H1 (cell line): ENCODE results near the gene MMAB. TPM values are rescaled to one million over a fixed set of nuclear protein-coding genes. Genes with fewer than 3 reads are reported as not detected.

Experiments used
- CTCF ChIA-PET: fragments of 300-600 bp; sonication (Branson Sonifier 250); formaldehyde crosslinking; loops from one replicate; lab custom pipeline; 2021; ENCODE audit not compliant: partially characterized antibody; lab: Charles Lee
- POLR2A ChIA-PET: fragments of 300-600 bp; sonication (Branson Sonifier 250); formaldehyde crosslinking; loops from one replicate; lab custom pipeline; 2021; ENCODE audit warnings: inconsistent platforms; ENCODE audit not compliant: partially characterized antibody; lab: Charles Lee
- DNase-seq, 2 experiments: peaks; one replicate each; pipeline versions ENCODE4 v3.0.0 to v3.0.0-alpha.2; 2010 to 2022; ENCODE audit warnings: low spot score in 2 of 2, low read depth in 1 of 2, mixed read lengths in 1 of 2
- FAIRE-seq: peaks from 2 replicates; lab custom pipeline; 2011; peaks lifted over from hg19 to GRCh38; lab: Jason Lieb, UNC
- H2AFZ ChIP-seq: 2 replicates; pipeline ENCODE4 v1.8.1; 2012; ENCODE audit warnings: low read length, inconsistent platforms
- H2AK5ac ChIP-seq: 2 replicates; pipeline ENCODE4 v1.6.1; 2013; ENCODE audit warnings: low read depth, low read length
- H2BK120ac ChIP-seq: replicated peaks from 2 replicates; pipeline ENCODE3; 2013; ENCODE audit warnings: low read depth, low read length, inconsistent platforms
- H2BK12ac ChIP-seq: 2 replicates; pipeline ENCODE4 v1.6.1; 2013; ENCODE audit warnings: low read depth, low read length
- H2BK15ac ChIP-seq: 2 replicates; pipeline ENCODE4 v1.6.1; 2013; ENCODE audit warnings: low read length
- H2BK20ac ChIP-seq: 2 replicates; pipeline ENCODE4 v1.6.1; 2013; ENCODE audit warnings: low read length
- H2BK5ac ChIP-seq: 2 replicates; pipeline ENCODE4 v1.6.1; 2013; ENCODE audit warnings: low read depth, low read length
- H3K14ac ChIP-seq: 2 replicates; pipeline ENCODE4 v1.6.1; 2013; ENCODE audit warnings: inconsistent platforms; ENCODE audit not compliant: insufficient read length
- H3K18ac ChIP-seq: 2 replicates; pipeline ENCODE4 v1.6.1; 2013; ENCODE audit warnings: low read length; ENCODE audit errors: extremely low read depth
- H3K23ac ChIP-seq: 2 replicates; pipeline ENCODE4 v1.6.1; 2013; ENCODE audit warnings: inconsistent platforms; ENCODE audit not compliant: insufficient read length
- H3K23me2 ChIP-seq: 2 replicates; pipeline ENCODE4 v1.6.1; 2013; ENCODE audit warnings: low read depth, low read length
- H3K27ac ChIP-seq: 2 replicates; pipeline ENCODE4 v1.6.1; 2011; ENCODE audit warnings: low read depth, low read length, inconsistent platforms
- H3K27me3 ChIP-seq, 4 experiments: replicated peaks in 1 of 4; 1 replicate in 1 of 4; 2 replicates in 3 of 4; pipeline versions ENCODE4 v1.6.1 to v1.8.1; 2011 to 2013; ENCODE audit warnings: low read length in 3 of 4, mild to moderate bottlenecking in 3 of 4, inconsistent platforms in 2 of 4, mixed read lengths in 2 of 4, moderate library complexity in 1 of 4; ENCODE audit not compliant: control insufficient read depth in 3 of 4, insufficient read depth in 3 of 4; ENCODE audit errors: extremely low read depth in 1 of 4
- H3K36me3 ChIP-seq, 4 experiments: 2 replicates each; pipeline versions ENCODE4 v1.6.1 to v1.8.1; 2011 to 2013; ENCODE audit warnings: mild to moderate bottlenecking in 4 of 4, low read length in 3 of 4, moderate library complexity in 2 of 4, control low read depth in 1 of 4, inconsistent platforms in 1 of 4; ENCODE audit not compliant: insufficient read depth in 4 of 4, control insufficient read depth in 2 of 4
- H3K4ac ChIP-seq: replicated peaks from 2 replicates; pipeline ENCODE3; 2013; ENCODE audit warnings: low read length, low read depth, mixed read lengths, inconsistent platforms; ENCODE audit not compliant: insufficient read length
- H3K4me1 ChIP-seq, 4 experiments: replicated peaks in 1 of 4; 1 replicate in 1 of 4; 2 replicates in 3 of 4; pipeline versions ENCODE4 v1.6.1 to v1.8.1; 2011 to 2013; ENCODE audit warnings: low read length in 3 of 4, inconsistent platforms in 2 of 4, mixed read lengths in 1 of 4; ENCODE audit not compliant: insufficient read depth in 4 of 4, control insufficient read depth in 3 of 4
- H3K4me2 ChIP-seq, 2 experiments: 2 replicates each; pipeline versions ENCODE4 v1.6.1 to v1.8.1; 2011 to 2013; ENCODE audit warnings: low read depth in 2 of 2, low read length in 2 of 2, control low read depth in 1 of 2, inconsistent platforms in 1 of 2, mild to moderate bottlenecking in 1 of 2; ENCODE audit not compliant: insufficient read depth in 1 of 2
- H3K4me3 ChIP-seq, 4 experiments: fragments of 200-600, 300-600 bp in 1 of 4; sonication (generic), shearing (Covaris generic), sonication (Bioruptor Twin) in 1 of 4; 2 replicates each; pipeline versions ENCODE4 v1.5.1 to v1.8.1; 2011 to 2016; ENCODE audit warnings: low read length in 4 of 4, low read depth in 3 of 4, control low read depth in 2 of 4, inconsistent platforms in 2 of 4, mild to moderate bottlenecking in 2 of 4, mixed read lengths in 1 of 4, moderate library complexity in 1 of 4; ENCODE audit not compliant: insufficient read depth in 2 of 4; ENCODE audit errors: extremely low read depth in 1 of 4
- H3K56ac ChIP-seq: replicated peaks from 2 replicates; pipeline ENCODE3; 2013; ENCODE audit warnings: low read depth, mild to moderate bottlenecking, mixed read lengths, low read length, inconsistent platforms; ENCODE audit not compliant: insufficient read length
- H3K79me1 ChIP-seq: 2 replicates; pipeline ENCODE4 v1.6.1; 2013; ENCODE audit warnings: low read depth, low read length, control low read depth
- H3K79me2 ChIP-seq, 2 experiments: 2 replicates each; pipeline versions ENCODE4 v1.6.1 to v1.8.1; 2012 to 2013; ENCODE audit warnings: low read length in 2 of 2, mild to moderate bottlenecking in 2 of 2, inconsistent platforms in 1 of 2; ENCODE audit not compliant: insufficient read depth in 2 of 2, control insufficient read depth in 1 of 2
- H3K9ac ChIP-seq, 4 experiments: replicated peaks in 1 of 4; 1 replicate in 1 of 4; 2 replicates in 3 of 4; pipeline versions ENCODE4 v1.6.1 to v1.8.1; 2011 to 2013; ENCODE audit warnings: low read depth in 3 of 4, low read length in 3 of 4, control low read depth in 2 of 4, mild to moderate bottlenecking in 2 of 4, moderate library complexity in 2 of 4, inconsistent platforms in 1 of 4; ENCODE audit errors: extremely low read depth in 1 of 4
- H3K9me3 ChIP-seq, 2 experiments: 2 replicates each; pipeline versions ENCODE4 v1.6.1 to v1.8.1; 2012 to 2013; ENCODE audit warnings: mild to moderate bottlenecking in 2 of 2, moderate library complexity in 2 of 2, control low read depth in 1 of 2, inconsistent platforms in 1 of 2, low read depth in 1 of 2, low read length in 1 of 2, mixed read lengths in 1 of 2; ENCODE audit not compliant: insufficient read depth in 2 of 2
- H4K20me1 ChIP-seq, 2 experiments: replicated peaks in 1 of 2; 2 replicates each; pipeline versions ENCODE3 to v1.8.1; 2011 to 2013; ENCODE audit warnings: inconsistent platforms in 2 of 2, low read length in 2 of 2, mild to moderate bottlenecking in 1 of 2; ENCODE audit not compliant: insufficient read depth in 2 of 2, control insufficient read depth in 1 of 2
- H4K5ac ChIP-seq: 2 replicates; pipeline ENCODE4 v1.6.1; 2013; ENCODE audit warnings: low read length, low read depth, mixed read lengths, inconsistent platforms; ENCODE audit not compliant: insufficient read length
- H4K8ac ChIP-seq: 2 replicates; pipeline ENCODE4 v1.8.0; 2013; ENCODE audit warnings: mild to moderate bottlenecking, moderate library complexity, low read length, inconsistent platforms; ENCODE audit not compliant: insufficient read depth; ENCODE audit errors: extremely low read depth
- H4K91ac ChIP-seq: replicated peaks from 2 replicates; pipeline ENCODE3; 2013; ENCODE audit warnings: low read length, mixed read lengths, inconsistent platforms; ENCODE audit not compliant: insufficient read length
- MAX ChIP-seq: IDR thresholded peaks from 2 replicates; pipeline ENCODE4 v1.6.1; 2012; ENCODE audit warnings: inconsistent platforms
- SIRT6 ChIP-seq: IDR thresholded peaks from one replicate; pipeline ENCODE4 v1.7.1; 2012; ENCODE audit warnings: low read length, inconsistent platforms
- TAF7 ChIP-seq: optimal IDR thresholded peaks from 2 replicates; pipeline ENCODE3; 2011; ENCODE audit warnings: low read depth, mild to moderate bottlenecking, inconsistent platforms, low read length, moderate library complexity, borderline replicate concordance
- WGBS, 2 experiments: shearing (Covaris generic) in 1 of 2; methylation state at CpG; one replicate each; pipeline versions ENCODE4 v1.1.6 to v1.1.7; 2013 to 2015; ENCODE audit warnings: low lambda C conversion rate in 2 of 2, mixed read lengths in 2 of 2, inconsistent platforms in 1 of 2, low coverage in 1 of 2, missing lambda C conversion rate in 1 of 2; ENCODE audit not compliant: insufficient replicate concordance in 2 of 2, insufficient coverage in 1 of 2, insufficient read length in 1 of 2; ENCODE audit errors: extremely low coverage in 1 of 2, missing lambda C conversion rate in 1 of 2; 5-methylcytosine and 5-hydroxymethylcytosine counted together
- polyA plus RNA-seq, 7 experiments: library from polyadenylated mRNA; depleted of rRNA in 3 of 7; stranded (reverse) in 5 of 7; unstranded in 2 of 7; fragments of >200 nt in 5 of 7; fragments of 200-250 nt in 2 of 7; gene quantifications; 1 replicate in 5 of 7; 2 replicates in 1 of 7; 4 replicates in 1 of 7; pipeline versions ENCODE4 v1.2.1 to v1.2.3, GENCODE V29; 2011 to 2013; ENCODE audit warnings: missing spikeins in 2 of 7, mixed read lengths in 2 of 7
- total RNA-seq: library from RNA; stranded (reverse); fragmentation: NEBNext Ultra II Directional; extraction: Animal tissue kit (Norgen Biotek cat#: 25700); gene quantifications from 2 replicates; pipeline ENCODE4 v1.2.1, GENCODE V29; 2021

MMAB gene
- total and polyA plus RNA-seq, 2 of the 8 experiments (the other 6 are each of a cell fraction or from before 2014, with no cell fraction given), result 12.9 to 18.5 TPM

- Histone ChIP-seq H4K8ac (no peak overlapping the region), H3K79me1 (no peaks in the 10 kb centered on the region), H2AK5ac (peak overlapping the region; percentile 24; the same call in 1 of the 2 replicates), H3K23me2 (no peaks in the 10 kb centered on the region), H3K9me3 (no peaks in the 10 kb centered on the region), H3K27me3 (no peaks in the 10 kb centered on the region; a peak in 1 of 7 replicates), H3K9ac (no peak overlapping the region), H3K36me3 (no peaks in the 10 kb centered on the region; a peak in 1 of 8 replicates), H3K23ac (no peak overlapping the region), H3K4me1 (no peaks in the 10 kb centered on the region), H4K91ac (peak overlapping the region; percentile 34), H2BK20ac (no peak overlapping the region), H3K79me2 (no peaks in the 10 kb centered on the region), H2BK120ac (no peak overlapping the region), H4K5ac (no peak overlapping the region), H4K20me1 (peaks cover 0 to 2% of the 10 kb centered on the region in 2 experiments), H3K4me2 (no peak overlapping the region), H2AFZ (no peak overlapping the region), H3K56ac (no peak overlapping the region), H3K27ac (no peak overlapping the region), H2BK12ac (0 out of 2 replicates have a peak overlapping the region, but pooled peaks have one; percentile 17), H2BK15ac (no peak overlapping the region), H2BK5ac (no peak overlapping the region), H3K14ac (no peak overlapping the region), H3K4me3 (no peak overlapping the region), H3K18ac (no peak overlapping the region), H3K4ac (no peak overlapping the region)
- ChIA-PET CTCF (interaction anchor here (1.1 to 1.8 kb wide), 4 partner anchors 26 to 230 kb away, joined by 3 to 5 read pairs (median 4); no protein-coding TSS in a partner anchor), POLR2A (no interaction called here)
- TF ChIP-seq SIRT6 (no peak), TAF7 (no peak), MAX (no peak)
- FAIRE-seq (no peak), DNase-seq (no peak)
- WGBS, 2 experiments, result 88% methylated on average over 7 of the region's 7 CpGs; no CpG with 5 or more reads in 1 of the 2 experiments
These were observed 28.3 kb downstream of the MMAB start for GRCh38 chr12:109544955-109545531.
